NCI-H2107 treated with DMSO at 0.1 percent for 48 hours (cell line): Measurements from ENCODE around the gene FAM43A.

Experiments used
- DNase-seq: peaks from one replicate; lab custom pipeline; 2025; ENCODE audit not compliant: unreplicated experiment; lab: John Stamatoyannopoulos, UW

FAM43A gene

GRCh38 chr3:194685718-194686413 is at the start of gene FAM43A:
TSS of gene FAM43A (plus strand) at chr3:194685883. CDS start at chr3:194686827, 944 bp downstream.
- peak; percentile 66 for DNase-seq

GRCh38 chr3:194637066-194637465 is 48.6 kb upstream of the FAM43A start:
- no peak for DNase-seq

GRCh38 chr3:194637541-194638400 is 47.9 kb upstream of the FAM43A start:
- no peak for DNase-seq

GRCh38 chr3:194638991-194639605 is 46.6 kb upstream of the FAM43A start:
- no peak for DNase-seq

- DNase-seq = no peak
These were observed 44.9 kb upstream of the FAM43A start for GRCh38 chr3:194640829-194641228.

GRCh38 chr3:194642769-194643168 is 42.9 kb upstream of the FAM43A start:
- no peak for DNase-seq

- DNase-seq = no peak
These were observed 37.9 kb upstream of the FAM43A start for GRCh38 chr3:194647747-194648146.

GRCh38 chr3:194654443-194654842 is 31.2 kb upstream of the FAM43A start:
- DNase-seq = no peak

GRCh38 chr3:194657439-194657838 is 28.2 kb upstream of the FAM43A start:
- DNase-seq = no peak

- no peak for DNase-seq
These were observed 27.0 kb upstream of the FAM43A start for GRCh38 chr3:194658477-194659242.

GRCh38 chr3:194659778-194660177 is 25.9 kb upstream of the FAM43A start:
- no peak for DNase-seq

- DNase-seq = no peak
These were observed 24.3 kb upstream of the FAM43A start for GRCh38 chr3:194661374-194661773.

- no peak for DNase-seq
These were observed 23.7 kb upstream of the FAM43A start for GRCh38 chr3:194661946-194662345.

- no peak for DNase-seq
These were observed 20.8 kb upstream of the FAM43A start for GRCh38 chr3:194664857-194665256.

GRCh38 chr3:194667363-194667762 is 18.3 kb upstream of the FAM43A start:
- DNase-seq = no peak

- DNase-seq = no peak
These were observed 14.2 kb upstream of the FAM43A start for GRCh38 chr3:194671511-194671899.

GRCh38 chr3:194671900-194672808 is 13.5 kb upstream of the FAM43A start, which contains the start of gene LSG1:
TSS of gene LSG1 (minus strand) at chr3:194672191. CDS start at chr3:194672162, 29 bp downstream.
- DNase-seq = peak; percentile 98

GRCh38 chr3:194672876-194673275 is 12.8 kb upstream of the FAM43A start:
- peak; percentile 61 for DNase-seq

- no peak for DNase-seq
These were observed 11.9 kb upstream of the FAM43A start for GRCh38 chr3:194673761-194674160.

GRCh38 chr3:194675081-194675640 is 10.5 kb upstream of the FAM43A start:
- no peak for DNase-seq
